ENCODE data around the gene RBM15B. TPM values are rescaled to one million over a fixed set of nuclear protein-coding genes. Genes with fewer than 3 reads are reported as not detected.

The RBM15B gene
- polyA plus RNA-seq, 1 donor (not counting 4 experiments of a cell fraction or from before 2014, with no cell fraction given): 10.2 TPM

- Histone ChIP-seq H3K36me3 (ENCODE audit: control insufficient read depth in 2 of 2, extremely low read depth in 1 of 2, insufficient read depth in 2 of 2, low read length in 2 of 2) (no peaks in the 10 kb centered on the region), H3K9me3 (ENCODE audit: control insufficient read depth, low read depth, low read length) (no peaks in the 10 kb centered on the region), H3K4me2 (ENCODE audit: control insufficient read depth, extremely low read depth, insufficient read depth, low read depth, low read length) (no peak overlapping the region), H3K79me2 (ENCODE audit: control insufficient read depth, insufficient read depth, low read length) (no peaks in the 10 kb centered on the region), H3K9ac (ENCODE audit: control insufficient read depth, extremely low read depth, insufficient read depth, low read length) (no peak overlapping the region), H3K4me1 (ENCODE audit: control insufficient read depth, extremely low read depth, insufficient read depth, low read length) (peaks cover 16% of the 10 kb centered on the region), H2AFZ (ENCODE audit: control insufficient read depth, low read length) (no peak overlapping the region), H3K27me3 (ENCODE audit: control insufficient read depth, extremely low read depth, insufficient read depth, low read length) (no peaks in the 10 kb centered on the region), H3K4me3 (ENCODE audit: control insufficient read depth in 2 of 3, extremely low read depth in 1 of 3, insufficient read depth in 2 of 3, low read depth in 1 of 3, low read length in 3 of 3) (no peak overlapping the region), H3K27ac (ENCODE audit: control insufficient read depth, insufficient read depth, low read length) (no peak overlapping the region), H4K20me1 (ENCODE audit: control insufficient read depth, extremely low read depth, insufficient read depth, low read length) (no peaks in the 10 kb centered on the region), H3K9me1 (ENCODE audit: control insufficient read depth, extremely low read depth, insufficient read depth, low read length) (no peaks in the 10 kb centered on the region)
- no peak for DNase-seq (ENCODE audit: low read depth, low spot score)
- no peak for TF ChIP-seq EZH2 (IDR thresholded peaks at IDR 0.05; ENCODE audit: low read length)
- no peak for TF ChIP-seq CTCF (optimal IDR thresholded peaks at IDR 0.05 in 1 of 3, IDR thresholded peaks at IDR 0.05 in 1 of 3, conservative IDR thresholded peaks at IDR 0.05 in 1 of 3; ENCODE audit: extremely low read depth in 1 of 3, insufficient read depth in 2 of 3, low read length in 3 of 3)
- FAIRE-seq: no peak
- dilution Hi-C loops (cut with MboI; ENCODE audit: extremely low pct_ligation_motif_present, low sequenced_read_pairs): loop anchor here (25.0 kb wide), 1 partner anchor 241 kb away; no protein-coding TSS in a partner anchor
Measured at GRCh38 chr3:51353691-51354090, 37.4 kb upstream of the RBM15B start.

DNA sequence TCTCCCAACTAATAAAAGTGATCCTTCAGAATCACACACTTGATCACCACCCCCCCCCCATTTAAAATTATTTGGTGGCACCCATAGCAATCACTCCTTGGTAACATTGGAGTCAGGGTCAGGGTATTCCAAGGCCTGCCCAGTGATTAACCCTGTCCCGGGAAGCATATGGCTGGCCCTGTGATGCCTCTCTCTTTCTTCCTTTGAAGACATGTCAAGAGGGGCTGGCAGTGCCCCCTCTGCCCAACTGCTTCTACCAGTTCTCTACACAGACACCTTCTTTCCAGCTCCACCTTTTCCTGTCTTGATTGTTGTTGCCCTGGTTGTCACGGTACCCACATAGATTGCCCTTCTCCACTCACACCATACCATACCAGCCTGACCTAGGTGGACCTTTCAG is 36.9 kb upstream of the RBM15B start:
- no peaks in the 10 kb centered on the region for H3K36me3 ChIP-seq (ENCODE audit: control insufficient read depth in 2 of 2, extremely low read depth in 1 of 2, insufficient read depth in 2 of 2, low read length in 2 of 2)
- H3K27ac ChIP-seq (ENCODE audit: control insufficient read depth, insufficient read depth, low read length): no peak overlapping the region
- no peak overlapping the region for H3K4me3 ChIP-seq (ENCODE audit: control insufficient read depth in 2 of 3, extremely low read depth in 1 of 3, insufficient read depth in 2 of 3, low read depth in 1 of 3, low read length in 3 of 3)
- DNase-seq (ENCODE audit: low read depth, low spot score) (no peak), FAIRE-seq (no peak)
- H3K9me1 ChIP-seq (ENCODE audit: control insufficient read depth, extremely low read depth, insufficient read depth, low read length): no peaks in the 10 kb centered on the region
- H3K27me3 ChIP-seq (ENCODE audit: control insufficient read depth, extremely low read depth, insufficient read depth, low read length): no peaks in the 10 kb centered on the region
- no peaks in the 10 kb centered on the region for H4K20me1 ChIP-seq (ENCODE audit: control insufficient read depth, extremely low read depth, insufficient read depth, low read length)
- no peak overlapping the region for H3K4me2 ChIP-seq (ENCODE audit: control insufficient read depth, extremely low read depth, insufficient read depth, low read depth, low read length)
- H3K9me3 ChIP-seq (ENCODE audit: control insufficient read depth, low read depth, low read length): no peaks in the 10 kb centered on the region
- peaks cover 14% of the 10 kb centered on the region for H3K4me1 ChIP-seq (ENCODE audit: control insufficient read depth, extremely low read depth, insufficient read depth, low read length)
- H3K9ac ChIP-seq (ENCODE audit: control insufficient read depth, extremely low read depth, insufficient read depth, low read length): no peak overlapping the region
- no peak overlapping the region for H2AFZ ChIP-seq (ENCODE audit: control insufficient read depth, low read length)
- H3K79me2 ChIP-seq (ENCODE audit: control insufficient read depth, insufficient read depth, low read length): no peaks in the 10 kb centered on the region
- no peak for TF ChIP-seq CTCF (optimal IDR thresholded peaks at IDR 0.05 in 1 of 3, IDR thresholded peaks at IDR 0.05 in 1 of 3, conservative IDR thresholded peaks at IDR 0.05 in 1 of 3; ENCODE audit: extremely low read depth in 1 of 3, insufficient read depth in 2 of 3, low read length in 3 of 3)
- no peak for TF ChIP-seq EZH2 (IDR thresholded peaks at IDR 0.05; ENCODE audit: low read length)
- dilution Hi-C loops (cut with MboI; ENCODE audit: extremely low pct_ligation_motif_present, low sequenced_read_pairs): loop anchor here (25.0 kb wide), 1 partner anchor 242 kb away; no protein-coding TSS in a partner anchor

Measured in keratinocyte (primary cell).